ENCODE results near the gene AHDC1. TPM values are rescaled to one million over a fixed set of nuclear protein-coding genes. Genes with fewer than 3 reads are reported as not detected.

AHDC1 gene
- total and polyA plus RNA-seq, 9 of the 15 experiments (the other 6 are each of a cell fraction or from before 2014, with no cell fraction given), result 0.21 to 36.4 (median 4.7) TPM

- peak; percentile 55 to 79 for TF ChIP-seq E2F6 (IDR thresholded peaks at IDR 0.05; ENCODE audit: borderline replicate concordance in 1 of 2, extremely low read depth in 1 of 2, insufficient read depth in 1 of 2, insufficient read length in 1 of 2, low read depth in 1 of 2, low read length in 1 of 2, poor library complexity in 1 of 2, severe bottlenecking in 1 of 2)
- TF ChIP-seq ZBTB40 (IDR thresholded peaks at IDR 0.05), result 0 out of 2 replicates have a peak, but pooled peaks have one; percentile 18
- no peak for TF ChIP-seq ZBTB40 (CRISPR knock-in tag; IDR thresholded peaks at IDR 0.05)
- TF ChIP-seq LEF1 (IDR thresholded peaks at IDR 0.05), result peak; percentile 44; the same call in 1 of the 2 replicates
- TF ChIP-seq ARID4B (CRISPR knock-in tag; IDR thresholded peaks at IDR 0.05), result peak; percentile 53
- no peak for TF ChIP-seq TCF7L2 (IDR thresholded peaks at IDR 0.05; ENCODE audit: low read depth, low read length)
- peak; percentile 74; the same call in 1 of the 2 replicates for TF ChIP-seq MYNN (IDR thresholded peaks at IDR 0.05)
- no peak for TF ChIP-seq MYNN (CRISPR knock-in tag; IDR thresholded peaks at IDR 0.05)
- no peak for TF ChIP-seq HNRNPH1 (optimal IDR thresholded peaks at IDR 0.05; ENCODE audit: low read depth, low read length)
- TF ChIP-seq RCOR1 (IDR thresholded peaks at IDR 0.05; ENCODE audit: borderline replicate concordance in 1 of 2, low read depth in 2 of 2, low read length in 2 of 2), result 0 out of 4 replicates have a peak, but pooled peaks of 1 of the 2 experiments have one; percentile 37
- TF ChIP-seq RHOXF2B (CRISPR knock-in tag; conservative IDR thresholded peaks at IDR 0.05), result 0 out of 2 replicates have a peak, but pooled peaks have one; percentile 8
These were observed 40.1 kb downstream of the AHDC1 start (continued) for GRCh38 chr1:27563591-27564471.

Measured in K562 (cell line).